ENCODE data around the gene FAIM2.
"Not testable (repeated sequence)": the region's sequence is repeated elsewhere in the genome, so short reads cannot be mapped to it uniquely, and the experiment has no call there.

FAIM2 gene

GRCh38 chr12:49860921-49861320 lies 42.8 kb downstream of the FAIM2 start:
- not testable (repeated sequence) for ATAC-seq

GRCh38 chr12:49855890-49856289 lies 47.8 kb downstream of the FAIM2 start:
- ATAC-seq = not testable (repeated sequence)

GRCh38 chr12:49854976-49855375 lies 48.7 kb downstream of the FAIM2 start:
- ATAC-seq = no peak

- no peak for ATAC-seq
Observed at GRCh38 chr12:49853671-49854070, 50.0 kb downstream of the FAIM2 start.

- ATAC-seq = no peak
Observed at GRCh38 chr12:49847161-49847560, 56.5 kb downstream of the FAIM2 start.

GRCh38 chr12:49846032-49846431 lies 57.7 kb downstream of the FAIM2 start:
- no peak for ATAC-seq

GRCh38 chr12:49843876-49844437 lies 59.7 kb downstream of the FAIM2 start:
- no peak for ATAC-seq

- ATAC-seq = no peak
Observed at GRCh38 chr12:49843411-49843810, 60.3 kb downstream of the FAIM2 start.

- peak; percentile 94 for ATAC-seq
Observed at GRCh38 chr12:49842519-49843352, 61.0 kb downstream of the FAIM2 start, which contains the start of gene BCDIN3D. BCDIN3D (minus strand) TSS chr12:49843106; CDS start chr12:49843087, 19 bp downstream.

GRCh38 chr12:49838973-49839633 lies 64.6 kb downstream of the FAIM2 start:
- ATAC-seq = no peak

- no peak for ATAC-seq
Observed at GRCh38 chr12:49832836-49833421, 70.8 kb downstream of the FAIM2 start.

- ATAC-seq = no peak
Observed at GRCh38 chr12:49831717-49832116, 72.0 kb downstream of the FAIM2 start.

GRCh38 chr12:49828133-49829091 lies 75.3 kb downstream of the FAIM2 start, which contains the start of gene NCKAP5L:
NCKAP5L (minus strand) TSS chr12:49828413; CDS start chr12:49804044, 24,369 bp downstream.
- peak; percentile 94 to 96 for ATAC-seq

GRCh38 chr12:49827401-49828099 lies 76.2 kb downstream of the FAIM2 start:
- no peak for ATAC-seq

GRCh38 chr12:49827051-49827400 lies 76.7 kb downstream of the FAIM2 start:
- no peak for ATAC-seq

- ATAC-seq = no peak
Observed at GRCh38 chr12:49825971-49826421, 77.7 kb downstream of the FAIM2 start.

GRCh38 chr12:49825360-49825970 lies 78.2 kb downstream of the FAIM2 start:
- no peak for ATAC-seq

GRCh38 chr12:49824895-49825294 lies 78.8 kb downstream of the FAIM2 start:
- ATAC-seq = no peak

- no peak for ATAC-seq
Observed at GRCh38 chr12:49824416-49824815, 79.3 kb downstream of the FAIM2 start.

- ATAC-seq = no peak
Observed at GRCh38 chr12:49823951-49824350, 79.7 kb downstream of the FAIM2 start.

GRCh38 chr12:49823350-49823749 lies 80.3 kb downstream of the FAIM2 start:
- ATAC-seq = no peak
